Fibroblast of lung (primary cell): ENCODE results near the gene PRSS50.

Source experiments
- CTCF ChIP-seq, 2 donors: IDR thresholded peaks in 1 of 2; conservative IDR thresholded peaks in 1 of 2; 1 replicate in 1 of 2; 2 replicates in 1 of 2; pipeline ENCODE4 v1.5.1; 2011 to 2012; ENCODE audit warnings: low read length in 2 of 2, control low read depth in 1 of 2, inconsistent platforms in 1 of 2, low read depth in 1 of 2, mild to moderate bottlenecking in 1 of 2
- EZH2 ChIP-seq: IDR thresholded peaks from 2 replicates; pipeline ENCODE4 v1.5.1; 2012; ENCODE audit warnings: low read length, control low read depth, mild to moderate bottlenecking; ENCODE audit errors: missing control alignments

- no peak for TF ChIP-seq CTCF (conservative IDR thresholded peaks at IDR 0.05 in 1 of 2, IDR thresholded peaks at IDR 0.05 in 1 of 2; ENCODE audit: low read depth in 1 of 2, low read length in 2 of 2)
- no peak for TF ChIP-seq EZH2
These were observed 40.3 kb downstream of the PRSS50 start for GRCh38 chr3:46677411-46677726.
